ENCODE measurements around the gene RASSF9.

The RASSF9 gene

DNA sequence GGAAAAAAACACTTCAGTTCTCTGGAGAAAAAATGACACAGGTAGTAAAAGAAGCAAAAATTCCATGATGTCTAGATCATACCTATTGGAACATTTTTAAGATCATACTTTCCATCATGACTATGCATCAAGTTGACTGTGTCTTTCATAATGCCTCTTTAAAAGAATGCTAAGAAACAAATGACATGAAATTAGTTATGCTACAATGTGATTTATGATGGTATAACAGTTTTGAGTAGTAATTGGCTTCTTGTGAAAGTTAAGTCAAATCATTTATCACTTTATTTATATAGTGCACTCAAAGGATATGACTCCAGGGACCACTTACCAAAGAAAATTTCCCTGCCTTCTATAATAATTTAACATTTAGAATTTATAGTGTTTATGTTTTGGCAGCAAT lies 28.5 kb downstream of the RASSF9 start:
- no peak for DNase-seq (ENCODE audit: low read depth)
- H3K4me3 ChIP-seq (ENCODE audit: low read depth, low read length), result no peak overlapping the region
- TF ChIP-seq, protein P1, sequence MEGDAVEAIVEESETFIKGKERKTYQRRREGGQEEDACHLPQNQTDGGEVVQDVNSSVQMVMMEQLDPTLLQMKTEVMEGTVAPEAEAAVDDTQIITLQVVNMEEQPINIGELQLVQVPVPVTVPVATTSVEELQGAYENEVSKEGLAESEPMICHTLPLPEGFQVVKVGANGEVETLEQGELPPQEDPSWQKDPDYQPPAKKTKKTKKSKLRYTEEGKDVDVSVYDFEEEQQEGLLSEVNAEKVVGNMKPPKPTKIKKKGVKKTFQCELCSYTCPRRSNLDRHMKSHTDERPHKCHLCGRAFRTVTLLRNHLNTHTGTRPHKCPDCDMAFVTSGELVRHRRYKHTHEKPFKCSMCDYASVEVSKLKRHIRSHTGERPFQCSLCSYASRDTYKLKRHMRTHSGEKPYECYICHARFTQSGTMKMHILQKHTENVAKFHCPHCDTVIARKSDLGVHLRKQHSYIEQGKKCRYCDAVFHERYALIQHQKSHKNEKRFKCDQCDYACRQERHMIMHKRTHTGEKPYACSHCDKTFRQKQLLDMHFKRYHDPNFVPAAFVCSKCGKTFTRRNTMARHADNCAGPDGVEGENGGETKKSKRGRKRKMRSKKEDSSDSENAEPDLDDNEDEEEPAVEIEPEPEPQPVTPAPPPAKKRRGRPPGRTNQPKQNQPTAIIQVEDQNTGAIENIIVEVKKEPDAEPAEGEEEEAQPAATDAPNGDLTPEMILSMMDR (IDR thresholded peaks at IDR 0.05; ENCODE audit: low read depth, low read length, missing control alignments), result no peak

DNA sequence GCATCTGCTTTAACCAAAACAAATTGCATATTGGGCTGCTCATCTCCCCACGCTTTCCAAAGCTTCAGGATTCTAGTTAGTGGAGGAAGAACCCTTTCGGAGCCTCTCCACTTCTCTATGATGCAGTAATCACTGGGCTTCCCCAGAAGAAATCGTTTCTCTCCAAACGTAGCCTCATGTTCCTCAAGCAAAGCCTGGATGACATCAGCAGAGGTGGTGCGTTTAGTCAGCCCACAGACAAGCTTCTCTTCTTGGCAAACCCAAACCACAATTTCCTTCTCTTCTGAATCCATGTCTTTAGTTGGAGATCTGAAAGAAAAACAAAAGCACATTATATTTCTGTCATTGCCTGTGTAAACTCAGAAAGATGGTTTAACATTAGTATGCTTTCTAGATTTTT lies 30.6 kb downstream of the RASSF9 start:
- no peak for DNase-seq (ENCODE audit: low read depth)
- TF ChIP-seq, protein P1 (IDR thresholded peaks at IDR 0.05; ENCODE audit: low read depth, low read length, missing control alignments), result no peak

DNA sequence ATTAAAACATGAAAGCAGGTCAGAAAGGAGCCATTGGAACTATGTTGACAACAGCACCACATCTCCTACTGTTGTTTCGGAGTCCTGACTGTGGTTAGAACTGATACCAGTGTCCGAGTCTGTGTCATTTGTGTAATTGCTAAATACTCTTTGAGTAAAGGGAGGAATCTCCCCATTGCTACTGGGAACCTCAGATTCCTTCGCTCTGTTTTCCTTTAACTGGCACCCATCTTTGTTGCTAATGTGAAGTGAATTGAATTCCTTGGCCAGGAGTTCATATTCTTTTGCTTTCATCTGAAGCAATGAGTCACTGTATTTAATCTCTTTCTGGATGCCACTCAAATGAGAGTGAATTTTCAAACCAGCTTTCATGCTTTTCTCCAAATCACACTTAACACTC lies 31.5 kb downstream of the RASSF9 start:
- DNase-seq (ENCODE audit: low read depth), result no peak
- no peak overlapping the region for H3K4me3 ChIP-seq (ENCODE audit: low read depth, low read length)
- TF ChIP-seq, protein P1 (IDR thresholded peaks at IDR 0.05; ENCODE audit: low read depth, low read length, missing control alignments), result no peak

More for the DNA sequence above, 30.6 kb downstream of the RASSF9 start:
- H3K4me3 ChIP-seq (ENCODE audit: low read depth, low read length), result no peak overlapping the region

DNA sequence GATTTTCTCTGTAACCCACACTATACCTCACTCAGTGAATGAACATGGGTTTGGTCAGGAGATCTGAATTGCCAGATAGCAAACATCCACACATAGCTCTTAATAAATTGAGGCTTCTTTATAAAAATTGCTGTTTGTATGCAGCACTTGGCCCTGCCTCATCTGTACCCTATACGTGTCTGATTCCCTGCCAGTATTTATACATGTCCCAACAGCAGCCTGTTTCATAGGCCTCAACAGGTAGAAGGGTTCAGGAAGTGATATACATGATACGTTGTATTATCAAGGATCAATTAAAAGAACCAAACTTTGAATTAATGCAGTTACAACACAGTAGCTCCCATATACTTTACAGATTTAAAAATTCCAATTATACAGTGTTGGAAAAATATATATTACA lies 32.3 kb downstream of the RASSF9 start:
- no peak overlapping the region for H3K4me3 ChIP-seq (ENCODE audit: low read depth, low read length)
- no peak for DNase-seq (ENCODE audit: low read depth)
- TF ChIP-seq, protein P1 (IDR thresholded peaks at IDR 0.05; ENCODE audit: low read depth, low read length, missing control alignments), result no peak

DNA sequence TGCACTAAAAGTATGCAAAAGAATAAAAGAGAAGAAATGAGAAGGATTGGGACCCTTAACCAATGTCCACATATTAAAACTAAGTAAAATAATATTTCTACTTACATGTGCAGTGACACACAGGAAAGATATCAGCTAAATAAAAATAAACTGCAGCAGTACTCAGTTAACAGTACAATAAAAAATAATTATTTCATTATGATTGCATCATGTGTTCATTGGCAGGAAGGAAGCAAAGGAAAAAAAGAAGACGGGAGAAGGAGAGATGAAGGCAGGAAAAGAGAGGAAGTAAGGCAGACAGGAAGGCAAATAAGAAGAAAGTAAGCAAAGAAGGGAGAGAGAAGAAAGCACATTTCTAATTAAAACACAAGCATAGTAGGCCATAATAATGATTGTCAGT lies 33.0 kb downstream of the RASSF9 start:
- DNase-seq (ENCODE audit: low read depth), result no peak
- H3K4me3 ChIP-seq (ENCODE audit: low read depth, low read length), result no peak overlapping the region
- TF ChIP-seq, protein P1 (IDR thresholded peaks at IDR 0.05; ENCODE audit: low read depth, low read length, missing control alignments), result no peak

- TF ChIP-seq, protein P1 (IDR thresholded peaks at IDR 0.05; ENCODE audit: low read depth, low read length, missing control alignments), result no peak
- no peak overlapping the region for H3K4me3 ChIP-seq (ENCODE audit: low read depth, low read length)
- DNase-seq (ENCODE audit: low read depth), result no peak
Observed at GRCh38 chr12:85798122-85798521, 38.1 kb downstream of the RASSF9 start.

GRCh38 chr12:85796001-85796400 lies 40.2 kb downstream of the RASSF9 start:
- TF ChIP-seq, protein P1 (IDR thresholded peaks at IDR 0.05; ENCODE audit: low read depth, low read length, missing control alignments), result no peak
- no peak overlapping the region for H3K4me3 ChIP-seq (ENCODE audit: low read depth, low read length)
- no peak for DNase-seq (ENCODE audit: low read depth)

All from GM12864 (cell line).